Astrocyte (in vitro differentiated cells and primary cell): ENCODE results near the gene FMN2. TPM values are rescaled to one million over a fixed set of nuclear protein-coding genes. Genes with fewer than 3 reads are reported as not detected.

ENCODE experiments used
- DNase-seq: peaks from one replicate; pipeline ENCODE4 v3.0.0-alpha.2; 2010; ENCODE audit warnings: low read depth
- FAIRE-seq: peaks from 2 replicates; lab custom pipeline; 2011; peaks lifted over from hg19 to GRCh38; lab: Jason Lieb, UNC
- H2AFZ ChIP-seq: 2 replicates; pipeline ENCODE4 v1.6.0; 2012; ENCODE audit warnings: low read depth, low read length, inconsistent platforms
- H3K27ac ChIP-seq: 2 replicates; pipeline ENCODE4 v1.5.1; 2011; ENCODE audit warnings: low read depth, low read length, inconsistent platforms
- H3K27me3 ChIP-seq: 2 replicates; pipeline ENCODE4 v1.6.0; 2011; ENCODE audit warnings: low read length, inconsistent platforms; ENCODE audit not compliant: insufficient read depth
- H3K36me3 ChIP-seq: 2 replicates; pipeline ENCODE4 v1.5.1; 2011; ENCODE audit warnings: low read length, inconsistent platforms; ENCODE audit not compliant: insufficient read depth
- H3K4me1 ChIP-seq: 2 replicates; pipeline ENCODE4 v1.5.1; 2011; ENCODE audit warnings: low read length, inconsistent platforms; ENCODE audit not compliant: insufficient read depth
- H3K4me2 ChIP-seq: 2 replicates; pipeline ENCODE4 v1.6.0; 2012; ENCODE audit warnings: low read length, inconsistent platforms
- H3K4me3 ChIP-seq: 2 replicates; pipeline ENCODE4 v1.5.1; 2011; ENCODE audit warnings: low read depth, mild to moderate bottlenecking, low read length, inconsistent platforms; ENCODE audit not compliant: insufficient read depth
- H3K79me2 ChIP-seq: 2 replicates; pipeline ENCODE4 v1.6.0; 2012; ENCODE audit warnings: mild to moderate bottlenecking, low read length, inconsistent platforms; ENCODE audit not compliant: insufficient read depth
- H3K9ac ChIP-seq: 2 replicates; pipeline ENCODE4 v1.6.0; 2012; ENCODE audit warnings: mild to moderate bottlenecking, low read length, inconsistent platforms
- H3K9me3 ChIP-seq: 2 replicates; pipeline ENCODE4 v1.5.1; 2012; ENCODE audit warnings: low read depth, mild to moderate bottlenecking, low read length, inconsistent platforms; ENCODE audit not compliant: insufficient read depth
- H4K20me1 ChIP-seq: 2 replicates; pipeline ENCODE4 v1.6.0; 2012; ENCODE audit warnings: low read length, inconsistent platforms; ENCODE audit not compliant: insufficient read depth
- H3K27ac Mint-ChIP-seq: one replicate; pipeline ENCODE4 v1.8.0; 2021; ENCODE audit warnings: mild to moderate bottlenecking, mixed read lengths; ENCODE audit not compliant: unreplicated experiment
- H3K27me3 Mint-ChIP-seq: one replicate; pipeline ENCODE4 v1.8.0; 2021; ENCODE audit warnings: low read depth, mixed read lengths; ENCODE audit not compliant: unreplicated experiment
- H3K36me3 Mint-ChIP-seq: one replicate; pipeline ENCODE4 v1.8.0; 2021; ENCODE audit warnings: low read depth, mixed read lengths; ENCODE audit not compliant: unreplicated experiment
- H3K4me1 Mint-ChIP-seq: one replicate; pipeline ENCODE4 v1.8.0; 2021; ENCODE audit warnings: low read depth, mixed read lengths; ENCODE audit not compliant: unreplicated experiment
- H3K4me3 Mint-ChIP-seq: one replicate; pipeline ENCODE4 v1.8.0; 2021; ENCODE audit warnings: mild to moderate bottlenecking, moderate library complexity, mixed read lengths; ENCODE audit not compliant: unreplicated experiment
- H3K9me3 Mint-ChIP-seq: one replicate; pipeline ENCODE4 v1.8.0; 2021; ENCODE audit warnings: mild to moderate bottlenecking, mixed read lengths; ENCODE audit not compliant: unreplicated experiment
- CTCF ChIP-seq: IDR thresholded peaks from 2 replicates; pipeline ENCODE4 v1.5.1; 2011; ENCODE audit warnings: low read depth, mild to moderate bottlenecking, inconsistent platforms, low read length, moderate library complexity; ENCODE audit not compliant: insufficient read depth
- EZH2 ChIP-seq: IDR thresholded peaks from 2 replicates; pipeline ENCODE4 v1.6.1; 2012; ENCODE audit warnings: mild to moderate bottlenecking, low read length, inconsistent platforms; ENCODE audit not compliant: insufficient read depth
- total RNA-seq: library from RNA; stranded (reverse); gene quantifications from 2 replicates; pipeline ENCODE4 v1.2.1, GENCODE V29; 2021

The FMN2 gene
- total RNA-seq, 1 donor from 2014 or later = 2.4 TPM

- FAIRE-seq (no peak), DNase-seq (no peak)
- H3K4me1 ChIP-seq = no peaks in the 10 kb centered on the region
- Mint-ChIP-seq H3K27me3 (no peaks in the 10 kb centered on the region), H3K36me3 (no peaks in the 10 kb centered on the region), H3K4me3 (no peak overlapping the region), H3K4me1 (peaks cover 1% of the 10 kb centered on the region), H3K27ac (no peak overlapping the region), H3K9me3 (peaks cover under 1% of the 10 kb centered on the region)
- no peaks in the 10 kb centered on the region for H3K79me2 ChIP-seq
- H3K36me3 ChIP-seq = no peaks in the 10 kb centered on the region
- H4K20me1 ChIP-seq = no peaks in the 10 kb centered on the region
- H3K4me3 ChIP-seq = no peak overlapping the region
- no peaks in the 10 kb centered on the region for H3K27me3 ChIP-seq
- no peak overlapping the region for H3K4me2 ChIP-seq
- TF ChIP-seq CTCF = no peak
- TF ChIP-seq EZH2 = no peak
- no peak overlapping the region for H3K27ac ChIP-seq
- no peak overlapping the region for H2AFZ ChIP-seq
- no peaks in the 10 kb centered on the region for H3K9me3 ChIP-seq
- H3K9ac ChIP-seq = no peak overlapping the region
Observed at GRCh38 chr1:240280560-240281322, 189.1 kb downstream of the FMN2 start.

- no peaks in the 10 kb centered on the region for H3K9me3 ChIP-seq
- no peaks in the 10 kb centered on the region for H3K36me3 Mint-ChIP-seq
- H3K9ac ChIP-seq = no peak overlapping the region
- no peaks in the 10 kb centered on the region for H4K20me1 ChIP-seq
- H3K27ac ChIP-seq = no peak overlapping the region
- no peaks in the 10 kb centered on the region for H3K79me2 ChIP-seq
- H3K4me2 ChIP-seq = no peak overlapping the region
- H3K27me3 Mint-ChIP-seq = no peaks in the 10 kb centered on the region
- H3K27me3 ChIP-seq = no peaks in the 10 kb centered on the region
- no peak overlapping the region for H2AFZ ChIP-seq
- no peaks in the 10 kb centered on the region for H3K4me1 ChIP-seq
- TF ChIP-seq EZH2 = no peak
- TF ChIP-seq CTCF = no peak
- H3K4me3 Mint-ChIP-seq = no peak overlapping the region
- H3K36me3 ChIP-seq = no peaks in the 10 kb centered on the region
- H3K9me3 Mint-ChIP-seq = no peaks in the 10 kb centered on the region
- DNase-seq = no peak
- no peak overlapping the region for H3K27ac Mint-ChIP-seq
- no peak overlapping the region for H3K4me3 ChIP-seq
- peaks cover 1% of the 10 kb centered on the region for H3K4me1 Mint-ChIP-seq
- peak; percentile 39 for FAIRE-seq
Observed at GRCh38 chr1:240282061-240282830, 190.6 kb downstream of the FMN2 start.
